ENCODE measurements around the gene B9D1. TPM values are rescaled to one million over a fixed set of nuclear protein-coding genes. Genes with fewer than 3 reads are reported as not detected.
A peak's percentile ranks its signal among the peaks of the same experiment; 100 is the strongest.

B9D1 gene
- polyA plus RNA-seq, 3 donors, result 1.0 TPM; not detected in 2

DNA sequence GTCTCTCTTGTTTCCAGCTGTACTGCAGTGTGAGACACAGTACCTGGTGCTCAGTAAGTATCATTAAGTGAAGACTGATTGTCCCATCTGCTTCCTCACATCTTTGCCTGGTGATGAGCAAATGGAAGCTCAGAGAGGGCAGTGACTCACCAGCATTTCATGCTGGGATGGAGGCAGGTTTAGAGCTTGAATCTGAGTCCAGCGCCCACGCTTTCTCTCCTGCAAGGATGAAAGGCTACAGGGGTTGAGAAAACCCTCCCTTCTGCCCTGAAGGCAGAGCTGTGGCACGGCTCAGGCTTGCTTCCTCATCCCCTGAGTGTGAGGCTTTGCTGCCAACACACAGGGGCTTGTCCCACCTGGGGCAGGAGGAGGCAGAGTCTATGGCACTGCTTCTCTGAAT is 47.0 kb upstream of the B9D1 start:
- H3K27me3 ChIP-seq (ENCODE audit: control insufficient read depth in 2 of 2, insufficient read depth in 2 of 2, low read length in 2 of 2), result peaks cover 0 to 9% of the 10 kb centered on the region in 2 donors
- no peaks in the 10 kb centered on the region for H3K9me3 ChIP-seq (replicated peaks in 1 of 2; ENCODE audit: control insufficient read depth in 1 of 2, insufficient read depth in 1 of 2, low read length in 2 of 2)
- no peak overlapping the region for H3K4me3 ChIP-seq (replicated peaks in 1 of 3; ENCODE audit: low read depth in 2 of 3, low read length in 3 of 3)
- no peak overlapping the region for H3K4me2 ChIP-seq (replicated peaks; ENCODE audit: extremely low read depth, low read length, poor library complexity, severe bottlenecking)
- Mint-ChIP-seq H3K27me3 (ENCODE audit: low read depth in 3 of 3) (peaks cover 10 to 15% (median 13%) of the 10 kb centered on the region in 3 donors), H3K4me1 (no peaks in the 10 kb centered on the region), H3K27ac (peak overlapping the region in 1 of 7 donors; percentile 63), H3K9me3 (no peaks in the 10 kb centered on the region), H3K4me3 (no peak overlapping the region), H3K36me3 (no peaks in the 10 kb centered on the region)
- no peak overlapping the region for H2AFZ ChIP-seq (ENCODE audit: insufficient read depth, low read depth, low read length, poor library complexity, severe bottlenecking)
- 74% methylated on average over 3 of the region's 3 CpGs for WGBS (ENCODE audit: insufficient coverage)
- TF ChIP-seq CTCF (IDR thresholded peaks at IDR 0.05), result no peak
- DNase-seq, result no peak
- H3K79me2 ChIP-seq (ENCODE audit: insufficient read depth, low read length), result no peaks in the 10 kb centered on the region
- H3K9ac ChIP-seq (ENCODE audit: insufficient read depth, low read length, poor library complexity, severe bottlenecking), result no peak overlapping the region
- H3K4me1 ChIP-seq (ENCODE audit: control insufficient read depth in 1 of 2, insufficient read depth in 2 of 2, low read length in 2 of 2), result no peaks in the 10 kb centered on the region
- intact Hi-C loops (cut with micrococcal nuclease), result loop anchor here in 1 of 2 donors (5.0 kb wide), 1 partner anchor 33 kb away; no protein-coding TSS in a partner anchor
- no peak overlapping the region for H3K27ac ChIP-seq (ENCODE audit: low read depth in 1 of 2, low read length in 2 of 2)
- H3K36me3 ChIP-seq (replicated peaks in 1 of 2; ENCODE audit: control insufficient read depth in 1 of 2, insufficient read depth in 2 of 2, low read length in 2 of 2), result no peaks in the 10 kb centered on the region
- H4K20me1 ChIP-seq (ENCODE audit: insufficient read depth, low read length), result no peaks in the 10 kb centered on the region

- Histone ChIP-seq H3K36me3 (replicated peaks in 1 of 2; ENCODE audit: control insufficient read depth in 1 of 2, insufficient read depth in 2 of 2, low read length in 2 of 2) (no peaks in the 10 kb centered on the region), H3K4me2 (replicated peaks; ENCODE audit: extremely low read depth, low read length, poor library complexity, severe bottlenecking) (no peak overlapping the region), H2AFZ (ENCODE audit: insufficient read depth, low read depth, low read length, poor library complexity, severe bottlenecking) (no peak overlapping the region), H3K4me3 (replicated peaks in 1 of 3; ENCODE audit: low read depth in 2 of 3, low read length in 3 of 3) (no peak overlapping the region), H3K9ac (ENCODE audit: insufficient read depth, low read length, poor library complexity, severe bottlenecking) (no peak overlapping the region), H4K20me1 (ENCODE audit: insufficient read depth, low read length) (no peaks in the 10 kb centered on the region), H3K79me2 (ENCODE audit: insufficient read depth, low read length) (no peaks in the 10 kb centered on the region), H3K9me3 (replicated peaks in 1 of 2; ENCODE audit: control insufficient read depth in 1 of 2, insufficient read depth in 1 of 2, low read length in 2 of 2) (no peaks in the 10 kb centered on the region), H3K4me1 (ENCODE audit: control insufficient read depth in 1 of 2, insufficient read depth in 2 of 2, low read length in 2 of 2) (no peaks in the 10 kb centered on the region), H3K27me3 (ENCODE audit: control insufficient read depth in 2 of 2, insufficient read depth in 2 of 2, low read length in 2 of 2) (peaks cover 0 to 9% of the 10 kb centered on the region in 2 donors), H3K27ac (ENCODE audit: low read depth in 1 of 2, low read length in 2 of 2) (no peak overlapping the region)
- intact Hi-C loops (cut with micrococcal nuclease), result loop anchor here in 1 of 2 donors (5.0 kb wide), 1 partner anchor 33 kb away; no protein-coding TSS in a partner anchor
- Mint-ChIP-seq H3K27me3 (ENCODE audit: low read depth in 3 of 3) (peaks cover 10 to 15% (median 13%) of the 10 kb centered on the region in 3 donors), H3K27ac (peak overlapping the region in 1 of 7 donors; percentile 63), H3K4me1 (no peaks in the 10 kb centered on the region), H3K4me3 (no peak overlapping the region), H3K36me3 (no peaks in the 10 kb centered on the region), H3K9me3 (no peaks in the 10 kb centered on the region)
- no peak for TF ChIP-seq CTCF (IDR thresholded peaks at IDR 0.05)
- WGBS (ENCODE audit: insufficient coverage), result 91% methylated on average over 1 of the region's 3 CpGs
- DNase-seq, result no peak
Measured at GRCh38 chr17:19409066-19409465, 46.5 kb upstream of the B9D1 start.
